Stimulated activated CD4-positive, alpha-beta T cell treated with anti-CD3 and anti-CD28 coated beads, Interleukin-12 subunit alpha, Interleukin-12 subunit beta, amount 100 ng/mL, for 4 hours (primary cell): ENCODE measurements around the gene ACYP1.
"Not testable (repeated sequence)": the region's sequence is repeated elsewhere in the genome, so short reads cannot be mapped to it uniquely, and the experiment has no call there.

Experiments used
- DNase-seq: peaks from one replicate; pipeline ENCODE4 v3.0.0-alpha.2; 2020

The ACYP1 gene

DNA sequence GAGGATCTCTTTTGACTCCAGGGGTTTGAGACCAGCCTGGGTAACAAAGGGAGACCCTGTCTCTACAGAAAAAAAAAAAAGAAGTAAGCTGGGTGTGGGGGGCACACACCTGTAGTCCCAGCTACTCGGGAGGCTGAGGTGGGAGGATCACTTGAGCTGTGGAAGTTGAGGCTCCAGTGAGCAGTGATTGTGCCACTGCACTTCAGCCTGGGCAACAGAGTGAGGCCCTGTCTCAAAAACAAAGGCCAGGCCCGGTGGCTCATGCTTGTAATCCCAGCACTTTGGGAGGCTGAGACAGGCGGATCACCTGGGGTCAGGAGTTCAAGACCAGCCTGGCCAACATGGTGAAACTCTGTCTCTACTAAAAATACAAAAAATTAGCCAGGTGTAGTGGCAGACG is 3.9 kb upstream of the ACYP1 start:
- not testable (repeated sequence) for DNase-seq

GRCh38 chr14:75067212-75067611 is 3.4 kb upstream of the ACYP1 start:
- no peak for DNase-seq

- no peak for DNase-seq
Observed at GRCh38 chr14:75066691-75067090, 2.9 kb upstream of the ACYP1 start.

DNA sequence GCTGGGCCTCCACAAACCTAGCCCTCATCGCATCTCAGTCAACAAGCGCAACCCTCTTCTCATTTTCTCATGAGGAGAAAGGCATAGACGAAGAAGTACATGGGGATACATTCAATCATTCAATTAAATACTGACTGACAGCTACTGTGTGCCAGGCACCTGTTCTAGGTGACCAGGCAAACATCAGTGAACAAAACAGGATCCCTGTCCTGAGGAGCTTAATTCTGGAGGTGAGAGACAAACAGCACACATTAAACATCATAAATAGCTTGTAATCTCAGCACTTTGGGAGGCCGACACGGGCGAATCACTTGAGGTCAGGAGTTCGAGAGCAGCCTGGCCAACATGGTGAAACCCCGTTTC is 362 bp upstream of the ACYP1 start:
- DNase-seq, result no peak

DNA sequence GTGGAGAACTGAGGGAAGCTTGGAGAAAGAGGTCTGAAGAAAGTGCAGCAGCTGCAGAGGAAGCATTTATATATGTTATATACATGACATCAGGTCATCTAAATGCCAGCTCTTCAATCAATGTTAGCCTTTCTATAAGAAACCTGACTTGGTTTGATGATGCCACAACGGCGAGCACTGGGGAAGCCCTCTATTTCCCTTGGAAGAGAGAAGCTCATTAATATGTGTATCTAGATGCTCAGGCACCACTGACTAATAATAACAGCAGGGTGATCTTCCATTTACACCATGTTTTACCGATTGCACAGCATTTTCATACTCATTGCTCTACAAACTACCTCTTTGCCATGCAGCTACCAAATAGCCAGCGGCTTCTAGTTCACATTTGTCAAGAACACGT is 811 bp downstream of the ACYP1 start:
- DNase-seq, result no peak

DNA sequence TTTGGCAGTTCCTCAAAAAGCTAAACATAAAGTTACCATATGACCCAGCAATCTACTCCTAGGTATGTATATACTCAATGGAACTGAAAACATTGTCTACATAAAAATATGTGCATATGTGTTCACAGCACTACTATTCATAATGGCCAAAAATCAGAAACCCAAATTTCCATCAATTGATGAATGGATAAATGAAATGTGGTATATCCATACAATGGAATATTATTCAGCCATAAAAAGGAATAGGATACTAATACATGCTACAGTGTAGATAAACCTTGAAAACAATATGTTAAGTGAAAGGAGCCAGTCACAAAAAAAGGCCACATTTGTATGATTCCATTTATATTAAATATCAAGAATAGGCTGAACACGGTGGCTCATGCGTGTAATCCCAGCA is 3.4 kb downstream of the ACYP1 start:
- DNase-seq, result no peak

- no peak for DNase-seq
Observed at GRCh38 chr14:75059642-75060041, 4.2 kb downstream of the ACYP1 start.

DNA sequence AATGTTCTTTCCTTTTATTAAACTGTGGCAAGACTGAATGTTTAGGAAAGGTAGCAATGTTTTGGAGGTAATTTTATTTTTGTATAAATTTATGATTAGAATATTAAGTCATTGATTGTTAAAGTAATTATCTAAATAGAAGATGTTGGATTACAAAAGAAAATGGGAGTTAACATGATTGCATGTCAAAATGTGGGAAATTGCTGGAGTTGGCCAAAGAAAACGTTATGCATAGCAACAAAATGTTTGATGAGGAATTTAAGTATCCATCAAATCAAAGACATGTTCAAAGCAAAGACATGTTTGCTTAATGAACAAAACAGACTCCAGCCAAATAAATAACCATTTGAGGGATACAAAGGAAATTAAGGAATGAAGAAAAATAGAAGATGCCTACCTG is 9.4 kb downstream of the ACYP1 start:
- no peak for DNase-seq

DNA sequence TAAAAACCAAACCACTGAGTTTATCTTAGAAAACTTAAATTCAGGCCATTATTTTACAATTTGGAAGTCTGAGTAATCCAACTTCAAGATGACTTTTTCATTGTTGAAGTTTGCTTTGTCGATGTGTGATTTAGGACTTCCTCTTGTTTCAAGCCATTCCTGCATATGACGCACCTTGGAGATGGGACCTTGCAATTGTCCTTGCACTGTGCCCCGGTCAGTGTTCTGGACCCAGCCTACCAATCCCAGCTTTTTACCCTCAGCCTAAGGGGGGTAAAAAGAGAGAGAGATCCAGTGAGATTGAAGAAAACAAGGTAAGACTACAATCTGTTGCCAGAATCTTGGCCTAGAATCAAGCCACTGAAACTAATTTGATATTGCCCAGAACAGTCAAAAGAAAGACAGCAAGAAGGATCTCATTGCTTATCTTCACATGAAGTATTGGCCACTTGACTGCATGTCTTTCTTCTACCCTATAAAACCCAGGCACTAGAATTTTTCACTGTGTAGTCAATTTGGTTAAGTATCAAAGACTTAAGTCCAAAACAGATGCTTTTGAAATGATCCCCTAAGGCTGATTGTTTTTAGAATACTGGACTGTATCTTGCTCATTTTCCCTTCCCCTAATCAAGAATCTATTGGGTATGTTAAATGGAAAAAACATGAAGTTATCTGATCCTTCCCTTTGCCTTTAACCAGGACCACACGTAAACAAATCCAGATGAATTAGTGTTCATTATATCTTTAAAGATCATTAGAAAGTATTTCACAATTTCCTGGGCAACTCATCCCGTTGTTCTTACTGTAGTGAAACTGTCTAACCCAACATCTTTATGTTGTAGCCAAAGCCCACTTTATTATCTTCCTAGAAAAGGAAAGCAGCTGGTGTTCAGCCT is 10.2 kb downstream of the ACYP1 start:
- no peak for DNase-seq

DNA sequence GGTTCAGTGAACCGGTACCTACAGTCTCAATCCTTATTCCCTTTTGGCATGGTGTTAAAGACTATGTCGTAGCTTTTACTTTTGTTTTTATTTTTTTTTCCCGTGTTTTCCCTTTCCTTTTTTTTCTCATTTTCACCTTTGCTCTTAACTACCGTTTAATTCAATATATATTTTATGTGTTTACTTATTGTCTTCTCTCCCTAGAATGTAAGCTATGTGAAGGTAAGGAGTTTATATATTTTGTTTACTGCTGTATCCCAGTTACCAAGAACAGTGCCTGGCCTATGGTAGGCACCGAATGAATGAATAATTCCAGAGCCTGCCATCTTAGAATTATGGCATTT is 12.3 kb downstream of the ACYP1 start:
- no peak for DNase-seq

DNA sequence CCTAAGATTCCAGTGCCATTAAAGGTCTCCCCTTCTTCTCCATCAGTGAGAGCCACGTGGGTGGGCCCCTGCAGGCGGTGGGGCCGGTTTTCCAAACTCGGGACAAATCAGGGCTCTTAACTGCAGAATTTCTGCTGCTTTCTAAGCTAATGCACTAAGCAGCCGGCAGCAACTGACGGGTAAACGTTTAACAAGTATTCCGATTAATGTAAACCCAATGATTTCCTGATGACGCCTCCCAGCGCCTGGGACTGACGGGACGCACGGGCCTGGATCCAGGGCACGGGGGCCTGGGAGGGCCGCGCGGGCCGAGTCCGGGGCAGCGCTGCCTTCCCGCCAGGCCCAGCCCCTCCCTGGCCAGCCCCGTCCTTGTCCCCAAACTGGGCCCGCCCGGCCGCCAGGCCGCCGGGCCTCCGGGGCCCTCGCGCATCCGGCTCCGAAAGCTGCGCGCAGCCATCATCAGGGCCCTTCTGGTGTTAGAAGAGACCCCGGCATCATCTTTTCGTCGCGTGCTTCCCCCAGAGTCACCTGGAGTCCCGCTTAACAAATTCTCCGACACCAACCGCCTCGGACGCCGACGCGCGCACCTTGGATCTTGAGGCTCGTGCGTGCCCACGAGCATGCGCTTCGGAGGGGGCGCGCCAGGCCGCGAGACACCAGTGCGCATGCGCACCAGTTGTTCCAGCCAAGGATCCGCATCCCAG is 12.8 kb downstream of the ACYP1 start, which contains the start of gene MLH3:
TSS of gene MLH3 (minus strand) at position 616 of the 704 bp plus-strand sequence. CDS start 1,812 bp downstream, outside the sequence.
- peak; percentile 80 for DNase-seq

DNA sequence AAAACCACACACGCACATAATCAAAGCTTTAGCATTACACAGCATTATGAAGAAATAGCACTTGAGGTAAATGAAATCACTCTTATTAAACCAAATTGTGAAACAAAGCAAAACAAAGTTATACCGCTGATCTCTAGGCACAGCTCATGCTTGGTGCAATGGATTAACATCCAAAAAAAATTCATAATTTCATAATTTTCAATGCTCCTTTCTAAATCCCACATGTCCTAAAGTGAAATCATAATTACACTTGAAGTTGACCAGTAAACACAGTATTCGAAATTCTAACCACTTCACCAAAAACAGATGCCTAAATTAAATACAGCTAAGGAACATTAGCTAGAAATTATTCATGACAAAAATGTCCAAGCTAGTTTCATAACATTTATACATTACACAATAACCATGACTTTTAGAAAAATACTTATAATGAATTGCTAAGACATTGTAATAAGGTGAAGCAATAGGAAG is 14.1 kb downstream of the ACYP1 start:
- DNase-seq, result no peak

DNA sequence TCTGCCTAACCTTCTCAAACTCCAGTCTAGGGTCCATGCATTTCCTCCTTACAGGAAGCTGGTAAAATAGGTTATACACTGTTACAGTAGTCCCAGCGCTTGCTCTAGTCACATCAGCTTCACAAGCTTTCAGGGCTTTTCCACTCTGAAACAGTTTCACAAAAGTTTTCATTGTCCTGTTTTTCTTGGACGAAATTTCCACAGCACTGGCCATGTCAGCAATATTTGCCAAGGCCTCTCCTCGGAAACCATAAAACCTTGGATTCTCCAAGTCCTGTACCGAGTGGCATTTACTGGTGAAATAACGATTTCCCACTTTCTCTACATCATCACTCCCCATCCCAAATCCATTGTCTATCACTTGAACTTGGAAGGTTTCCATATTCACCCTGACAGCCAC is 14.7 kb downstream of the ACYP1 start:
- DNase-seq, result no peak

DNA sequence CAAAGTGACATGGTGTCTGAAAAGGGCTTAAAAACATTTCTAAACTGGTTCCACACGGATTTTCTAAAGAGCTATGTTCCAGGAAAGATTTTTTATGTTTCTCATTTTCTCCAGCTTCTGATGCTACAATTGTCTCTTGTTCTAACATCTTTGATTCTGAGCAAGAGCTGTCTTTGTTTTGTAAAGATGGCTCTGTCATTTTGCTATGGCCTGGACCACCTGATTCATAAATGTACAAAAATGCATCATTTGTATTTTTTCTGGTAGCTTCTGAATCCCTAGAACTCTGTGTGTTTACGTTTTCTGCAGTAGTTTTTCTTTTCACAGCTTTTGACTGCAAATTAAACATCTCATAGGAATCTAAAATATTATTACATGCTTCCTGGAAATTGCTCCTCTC is 15.7 kb downstream of the ACYP1 start:
- DNase-seq, result no peak

DNA sequence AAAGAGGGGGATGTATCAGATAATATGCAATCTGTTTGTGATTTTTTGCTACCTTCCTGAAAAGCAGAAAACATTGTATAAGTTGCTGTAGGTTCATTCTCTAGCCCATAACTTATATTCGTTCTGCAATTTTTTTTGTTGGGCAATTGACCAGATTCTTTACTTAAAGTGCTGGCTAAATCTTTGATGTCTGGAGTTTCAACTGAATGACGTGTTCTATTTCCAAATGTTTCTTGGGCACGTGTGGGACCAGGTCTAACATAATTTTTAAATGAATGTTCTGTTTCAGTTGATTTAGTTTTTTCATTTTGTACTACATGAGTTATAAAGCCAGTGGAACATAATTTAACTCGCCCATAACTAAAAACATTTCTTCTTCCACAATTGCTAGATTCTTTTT is 16.3 kb downstream of the ACYP1 start:
- no peak for DNase-seq

DNA sequence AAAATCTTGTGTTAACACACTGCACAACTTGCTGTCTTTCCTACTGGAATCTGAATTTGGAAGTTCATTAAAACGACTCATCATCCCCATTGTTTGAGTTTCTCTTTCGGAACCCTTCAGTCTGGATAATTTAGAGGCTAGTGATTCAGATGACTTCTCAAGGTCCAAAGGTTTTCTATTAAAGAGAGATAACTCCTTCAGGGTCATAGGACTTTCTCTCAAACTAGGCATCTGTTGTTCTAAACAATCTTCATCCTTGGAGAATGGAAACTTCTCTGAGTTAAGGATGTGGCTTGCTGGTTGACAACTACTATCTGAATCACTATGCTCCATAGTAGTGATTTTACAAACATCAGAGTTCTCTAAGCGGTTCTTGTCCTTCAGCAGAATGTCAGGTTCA is 16.9 kb downstream of the ACYP1 start:
- DNase-seq, result no peak

DNA sequence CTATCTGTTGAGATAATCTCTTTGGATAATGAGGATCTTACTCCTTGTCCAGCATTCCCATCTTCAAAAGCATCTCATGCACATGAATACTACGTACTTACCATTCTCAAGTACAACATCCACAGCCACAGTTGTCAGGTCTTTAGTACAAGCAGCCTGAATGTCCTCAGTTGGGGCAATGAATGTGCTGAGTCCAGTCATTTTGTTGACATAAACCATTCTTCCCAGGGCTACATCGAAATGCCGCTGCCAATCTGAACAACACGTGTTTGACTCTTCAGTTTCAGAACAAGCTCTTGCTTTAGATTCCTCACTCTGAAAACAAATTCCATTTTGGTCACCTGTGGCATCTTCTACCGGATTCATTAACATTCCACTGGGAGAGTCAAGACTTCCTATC is 17.5 kb downstream of the ACYP1 start:
- no peak for DNase-seq

- no peak for DNase-seq
Observed at GRCh38 chr14:75044752-75045151, 19.1 kb downstream of the ACYP1 start.

GRCh38 chr14:75044322-75044721 is 19.5 kb downstream of the ACYP1 start:
- DNase-seq, result no peak

DNA sequence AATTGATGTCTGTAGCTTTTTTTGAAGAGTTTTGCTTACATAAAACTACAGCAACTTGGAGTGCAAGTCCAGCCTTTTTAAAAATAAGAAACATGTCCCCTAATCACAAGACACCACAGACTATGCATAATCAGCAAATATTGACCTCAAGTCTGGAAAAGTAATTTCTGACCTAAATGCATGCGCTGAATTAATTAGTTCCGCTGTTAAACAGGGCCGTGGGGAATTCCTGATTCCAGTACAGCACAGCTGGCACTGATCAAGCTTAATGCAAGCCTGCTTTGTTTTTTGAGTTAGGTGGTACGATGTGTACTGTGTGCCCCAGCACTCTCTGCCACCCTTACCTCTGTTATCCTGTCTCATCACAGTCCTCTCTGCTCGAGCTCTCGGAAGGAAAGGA is 21.8 kb downstream of the ACYP1 start:
- DNase-seq, result no peak

GRCh38 chr14:75041613-75042012 is 22.2 kb downstream of the ACYP1 start:
- no peak for DNase-seq

DNA sequence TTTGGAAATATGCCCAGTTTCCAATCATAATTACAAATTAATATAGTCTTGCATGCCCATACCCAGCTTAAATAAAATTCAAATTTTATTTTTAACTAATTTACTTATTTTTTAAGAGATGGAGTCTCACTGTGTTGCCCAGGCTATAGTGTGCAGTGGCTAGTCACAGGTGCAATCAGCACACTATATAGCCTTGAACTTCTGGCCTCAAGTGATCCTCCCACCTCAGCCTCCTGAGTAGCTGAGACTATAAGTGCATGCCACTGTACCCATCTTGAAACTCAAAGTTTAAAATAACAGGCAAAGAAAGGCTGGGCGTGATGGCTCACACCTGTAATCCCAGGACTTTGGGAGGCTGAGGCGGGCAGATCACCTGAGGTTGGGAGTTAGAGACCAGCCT is 22.9 kb downstream of the ACYP1 start:
- no peak for DNase-seq

DNA sequence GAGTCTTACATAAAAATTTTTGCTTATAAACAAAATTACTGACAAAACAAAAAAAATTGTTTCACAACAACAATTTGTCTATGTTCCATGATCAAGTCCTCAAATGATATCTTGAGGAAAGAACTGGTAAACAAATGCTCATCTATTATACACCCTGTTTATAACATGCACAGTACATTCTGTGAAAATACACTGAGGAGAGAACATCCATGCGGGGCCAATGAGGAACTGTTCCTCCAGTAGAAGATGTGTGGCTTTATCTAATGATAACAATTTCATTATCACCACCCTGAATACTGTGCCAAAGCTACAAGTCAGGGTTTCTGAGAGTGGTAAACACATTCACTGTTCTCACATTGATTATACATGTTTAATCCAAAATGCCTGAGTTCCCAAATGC is 23.3 kb downstream of the ACYP1 start:
- no peak for DNase-seq

GRCh38 chr14:75032939-75033338 is 30.9 kb downstream of the ACYP1 start:
- DNase-seq, result no peak
